Panc1 (cell line): ENCODE measurements around the gene ADAT2. TPM values are rescaled to one million over a fixed set of nuclear protein-coding genes. Genes with fewer than 3 reads are reported as not detected.
A peak's percentile ranks its signal among the peaks of the same experiment; 100 is the strongest.

Experiments used
- ATAC-seq: fragments of 200-7000 bp; cut with Tn5 transposase; 2 replicates; pipeline ENCODE4 v1.9.1; 2020; ENCODE audit warnings: mild to moderate bottlenecking, moderate library complexity
- Bru-seq: library from RNA; stranded (reverse); fragments of 400-500 nt; gene quantifications from one replicate; lab custom pipeline; 2021; lab: Mats Ljungman, UMichigan
- BruChase-seq, 2 experiments: library from RNA; stranded (reverse); fragments of 400-500 nt; gene quantifications; one replicate each; lab custom pipeline; 2021; lab: Mats Ljungman, UMichigan
- BruUV-seq: library from RNA; stranded (reverse); fragments of 400-500 nt; replicated peaks from 2 replicates; lab custom pipeline; 2021; lab: Mats Ljungman, UMichigan
- CTCF ChIA-PET: fragments of 300-600 bp; sonication (Branson Sonifier 250); formaldehyde crosslinking; loops from one replicate; lab custom pipeline; 2022; ENCODE audit warnings: antibody characterized with exemption; lab: Charles Lee
- POLR2A ChIA-PET: fragments of 300-600 bp; sonication (Branson Sonifier 250); formaldehyde crosslinking; loops from one replicate; lab custom pipeline; 2022; ENCODE audit warnings: antibody characterized with exemption; lab: Charles Lee
- DNase-seq: peaks from one replicate; pipeline ENCODE4 v3.0.0-alpha.2; 2010; ENCODE audit warnings: low read depth, low spot score
- H3K27ac ChIP-seq: 2 replicates; pipeline ENCODE4 v1.5.1; 2011; ENCODE audit warnings: mild to moderate bottlenecking, low read length, inconsistent platforms
- H3K27me3 ChIP-seq: fragments of 200-500 bp; sonication (Bioruptor generic); 2 replicates; pipeline ENCODE4 v1.6.0; 2014; ENCODE audit warnings: low read length, inconsistent platforms; ENCODE audit not compliant: control insufficient read depth, insufficient read depth
- H3K36me3 ChIP-seq: fragments of 200-500 bp; sonication (Bioruptor generic); 2 replicates; pipeline ENCODE4 v1.5.1; 2014; ENCODE audit warnings: inconsistent platforms, mild to moderate bottlenecking, low read length, moderate library complexity; ENCODE audit not compliant: control insufficient read depth, insufficient read depth
- H3K4me1 ChIP-seq: 2 replicates; pipeline ENCODE4 v1.5.1; 2011; ENCODE audit warnings: inconsistent platforms, mild to moderate bottlenecking, low read length, moderate library complexity; ENCODE audit not compliant: control insufficient read depth, insufficient read depth
- H3K4me3 ChIP-seq, 2 experiments: 2 replicates each; pipeline ENCODE4 v1.5.1; 2011 to 2012; ENCODE audit warnings: low read depth in 2 of 2, low read length in 2 of 2, mild to moderate bottlenecking in 2 of 2, inconsistent platforms in 1 of 2, moderate library complexity in 1 of 2
- H3K9me3 ChIP-seq: fragments of 200-500 bp; sonication (Bioruptor generic); 2 replicates; pipeline ENCODE4 v1.5.1; 2014; ENCODE audit warnings: low read depth, mild to moderate bottlenecking, inconsistent platforms, low read length, moderate library complexity; ENCODE audit not compliant: control insufficient read depth, insufficient read depth
- POLR2AphosphoS5 ChIP-seq: IDR thresholded peaks from 2 replicates; pipeline ENCODE4 v1.6.1; 2012; ENCODE audit warnings: mild to moderate bottlenecking, low read depth, low read length, moderate library complexity
- SIN3A ChIP-seq: IDR thresholded peaks from 2 replicates; pipeline ENCODE4 v1.6.1; 2012; ENCODE audit warnings: low read depth, mild to moderate bottlenecking, low read length, moderate library complexity, borderline replicate concordance; ENCODE audit not compliant: insufficient read depth
- TCF7L2 ChIP-seq: IDR thresholded peaks from 2 replicates; pipeline ENCODE4 v1.6.1; 2011; ENCODE audit warnings: mild to moderate bottlenecking, low read depth, low read length, inconsistent platforms
- in situ Hi-C: cut with HindIII; loops from 2 replicates; pipeline ENCODE4 v1.10.0; 2016; ENCODE audit warnings: low sequenced_read_pairs, low pct_unique_long_range_greater_than_20kb
- intact Hi-C: fragments of 100-400 bp; cut with micrococcal nuclease; formaldehyde crosslinking; loops from one replicate; pipeline ENCODE4 v1.10.0; 2022; ENCODE audit not compliant: unreplicated experiment
- long read RNA-seq: library from polyadenylated mRNA; unstranded; transcript quantifications from one replicate; pipeline ENCODE4 v2.0.0, GENCODE V29; 2021; ENCODE audit not compliant: unreplicated experiment
- polyA plus RNA-seq: library from polyadenylated mRNA; unstranded; fragments of >200 nt; gene quantifications from one replicate; pipeline ENCODE4 v1.2.1, GENCODE V29; 2012; ENCODE audit warnings: missing spikeins; ENCODE audit not compliant: insufficient read length
- total RNA-seq: library from RNA; stranded (reverse); gene quantifications from one replicate; pipeline ENCODE4 v1.2.1, GENCODE V29; 2021; ENCODE audit not compliant: unreplicated experiment
- TF ChIP-seq, protein P1 (sequence below): fragments of 450-650 bp; IDR thresholded peaks from 2 replicates; pipeline ENCODE4 v1.5.1; 2017; ENCODE audit warnings: mild to moderate bottlenecking
- TF ChIP-seq, protein P2 (sequence below), 2 experiments: IDR thresholded peaks; 2 replicates each; pipeline ENCODE4 v1.6.1; 2011 to 2012; ENCODE audit warnings: low read depth in 2 of 2, control low read depth in 1 of 2, low read length in 1 of 2, mild to moderate bottlenecking in 1 of 2, moderate library complexity in 1 of 2; ENCODE audit not compliant: insufficient read depth in 1 of 2

Gene ADAT2
- total RNA-seq (6.4 TPM), Bru-seq, nascent RNA (percentile 67 among the genes with signal in this experiment), BruChase-seq, experiment 1, labeled RNA remaining after a 2-hour chase (percentile 71 among the genes with signal in this experiment), BruChase-seq, experiment 2, labeled RNA remaining after a 6-hour chase (percentile 68 among the genes with signal in this experiment)
- polyA plus RNA-seq = 4.3 TPM
- long read RNA-seq, partial matches to known transcripts = 0 of 8 reads
- long read RNA-seq, other reads (novel, unspliced or antisense) = 4 of 8 reads

GRCh38 chr6:143450453-143451371 is at the start of gene ADAT2, which contains the start of gene PEX3:
ADAT2 (minus strand) TSS chr6:143450695; CDS start chr6:143450658, 37 bp downstream.
PEX3 (plus strand) TSS chr6:143450805; CDS start chr6:143451043, 238 bp downstream.
- peaks cover 2% of the 10 kb centered on the region; the same call in 1 of the 2 replicates for H3K36me3 ChIP-seq
- peaks cover 14% of the 10 kb centered on the region for H3K4me1 ChIP-seq
- peak; percentile 55 for DNase-seq
- no peaks in the 10 kb centered on the region for H3K9me3 ChIP-seq
- peak; percentile 100 for ATAC-seq
- peak within 1 kb of the TSS; percentile 95 for H3K27ac ChIP-seq
- in situ Hi-C loops = no loop called here
- H3K4me3 ChIP-seq = peak within 1 kb of the TSS; percentile 89 to 92
- POLR2A ChIA-PET = interaction anchor here (0.7 kb wide), 1 partner anchor 1099 kb away, joined by 3 read pairs; no protein-coding TSS in a partner anchor
- H3K27me3 ChIP-seq = no peaks in the 10 kb centered on the region
- CTCF ChIA-PET = no interaction called here
- TF ChIP-seq TCF7L2 = peak; percentile 80
- TF ChIP-seq, protein P1, sequence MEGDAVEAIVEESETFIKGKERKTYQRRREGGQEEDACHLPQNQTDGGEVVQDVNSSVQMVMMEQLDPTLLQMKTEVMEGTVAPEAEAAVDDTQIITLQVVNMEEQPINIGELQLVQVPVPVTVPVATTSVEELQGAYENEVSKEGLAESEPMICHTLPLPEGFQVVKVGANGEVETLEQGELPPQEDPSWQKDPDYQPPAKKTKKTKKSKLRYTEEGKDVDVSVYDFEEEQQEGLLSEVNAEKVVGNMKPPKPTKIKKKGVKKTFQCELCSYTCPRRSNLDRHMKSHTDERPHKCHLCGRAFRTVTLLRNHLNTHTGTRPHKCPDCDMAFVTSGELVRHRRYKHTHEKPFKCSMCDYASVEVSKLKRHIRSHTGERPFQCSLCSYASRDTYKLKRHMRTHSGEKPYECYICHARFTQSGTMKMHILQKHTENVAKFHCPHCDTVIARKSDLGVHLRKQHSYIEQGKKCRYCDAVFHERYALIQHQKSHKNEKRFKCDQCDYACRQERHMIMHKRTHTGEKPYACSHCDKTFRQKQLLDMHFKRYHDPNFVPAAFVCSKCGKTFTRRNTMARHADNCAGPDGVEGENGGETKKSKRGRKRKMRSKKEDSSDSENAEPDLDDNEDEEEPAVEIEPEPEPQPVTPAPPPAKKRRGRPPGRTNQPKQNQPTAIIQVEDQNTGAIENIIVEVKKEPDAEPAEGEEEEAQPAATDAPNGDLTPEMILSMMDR = no peak
- peak; percentile 81 for TF ChIP-seq POLR2AphosphoS5
- TF ChIP-seq SIN3A = peak; percentile 97; the same call in 1 of the 2 replicates
- TF ChIP-seq, protein P2, sequence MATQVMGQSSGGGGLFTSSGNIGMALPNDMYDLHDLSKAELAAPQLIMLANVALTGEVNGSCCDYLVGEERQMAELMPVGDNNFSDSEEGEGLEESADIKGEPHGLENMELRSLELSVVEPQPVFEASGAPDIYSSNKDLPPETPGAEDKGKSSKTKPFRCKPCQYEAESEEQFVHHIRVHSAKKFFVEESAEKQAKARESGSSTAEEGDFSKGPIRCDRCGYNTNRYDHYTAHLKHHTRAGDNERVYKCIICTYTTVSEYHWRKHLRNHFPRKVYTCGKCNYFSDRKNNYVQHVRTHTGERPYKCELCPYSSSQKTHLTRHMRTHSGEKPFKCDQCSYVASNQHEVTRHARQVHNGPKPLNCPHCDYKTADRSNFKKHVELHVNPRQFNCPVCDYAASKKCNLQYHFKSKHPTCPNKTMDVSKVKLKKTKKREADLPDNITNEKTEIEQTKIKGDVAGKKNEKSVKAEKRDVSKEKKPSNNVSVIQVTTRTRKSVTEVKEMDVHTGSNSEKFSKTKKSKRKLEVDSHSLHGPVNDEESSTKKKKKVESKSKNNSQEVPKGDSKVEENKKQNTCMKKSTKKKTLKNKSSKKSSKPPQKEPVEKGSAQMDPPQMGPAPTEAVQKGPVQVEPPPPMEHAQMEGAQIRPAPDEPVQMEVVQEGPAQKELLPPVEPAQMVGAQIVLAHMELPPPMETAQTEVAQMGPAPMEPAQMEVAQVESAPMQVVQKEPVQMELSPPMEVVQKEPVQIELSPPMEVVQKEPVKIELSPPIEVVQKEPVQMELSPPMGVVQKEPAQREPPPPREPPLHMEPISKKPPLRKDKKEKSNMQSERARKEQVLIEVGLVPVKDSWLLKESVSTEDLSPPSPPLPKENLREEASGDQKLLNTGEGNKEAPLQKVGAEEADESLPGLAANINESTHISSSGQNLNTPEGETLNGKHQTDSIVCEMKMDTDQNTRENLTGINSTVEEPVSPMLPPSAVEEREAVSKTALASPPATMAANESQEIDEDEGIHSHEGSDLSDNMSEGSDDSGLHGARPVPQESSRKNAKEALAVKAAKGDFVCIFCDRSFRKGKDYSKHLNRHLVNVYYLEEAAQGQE (IDR thresholded peaks at IDR 0.05; ENCODE audit: insufficient read depth in 1 of 2, low read depth in 2 of 2, low read length in 1 of 2) = no peak
- BruUV-seq = no TSS peak
- intact Hi-C loops = no loop called here

GRCh38 chr6:143498428-143498827 is 47.9 kb upstream of the ADAT2 start:
- Histone ChIP-seq H3K4me1 (no peaks in the 10 kb centered on the region), H3K27me3 (no peaks in the 10 kb centered on the region), H3K4me3 (no peak overlapping the region), H3K9me3 (no peaks in the 10 kb centered on the region), H3K27ac (no peak overlapping the region), H3K36me3 (peaks cover 3% of the 10 kb centered on the region; the same call in 1 of the 2 replicates)
- ChIA-PET POLR2A (no interaction called here), CTCF (no interaction called here)
- TF ChIP-seq TCF7L2 (no peak), POLR2AphosphoS5 (no peak), SIN3A (no peak)
- TF ChIP-seq, protein P1 = no peak
- TF ChIP-seq, protein P2 (IDR thresholded peaks at IDR 0.05; ENCODE audit: insufficient read depth in 1 of 2, low read depth in 2 of 2, low read length in 1 of 2) = no peak
- in situ Hi-C loops (no loop called here), intact Hi-C loops (no loop called here)
- DNase-seq (no peak), ATAC-seq (no peak)
- BruUV-seq = no TSS peak
